ENCODE data around the gene LRRC8A. TPM values are rescaled to one million over a fixed set of nuclear protein-coding genes. Genes with fewer than 3 reads are reported as not detected.

Gene LRRC8A
- total and polyA plus RNA-seq, 2 of the 13 experiments (the other 11 are each of a cell fraction or from before 2014, with no cell fraction given), result 16.1 to 40.6 TPM

GRCh38 chr9:128881884-128882676 lies at the start of gene LRRC8A, which contains the start of gene KYAT1 (continued):
- TF ChIP-seq IKZF5 (CRISPR knock-in tag; IDR thresholded peaks at IDR 0.05), result peak; percentile 71; the same call in 1 of the 2 replicates
- no peak for TF ChIP-seq GPBP1L1 (CRISPR knock-in tag; IDR thresholded peaks at IDR 0.05)
- TF ChIP-seq CTCF (CRISPR knock-in tag; IDR thresholded peaks at IDR 0.05), result peak; percentile 36
- TF ChIP-seq ATM (IDR thresholded peaks at IDR 0.05; ENCODE audit: borderline replicate concordance), result no peak
- TF ChIP-seq KDM5A (IDR thresholded peaks at IDR 0.05; ENCODE audit: borderline replicate concordance, low read length), result peak; percentile 80
- peak; percentile 67 for TF ChIP-seq HNRNPK (IDR thresholded peaks at IDR 0.05; ENCODE audit: low read depth, low read length, poor library complexity, severe bottlenecking)
- TF ChIP-seq GATAD1 (CRISPR knock-in tag; IDR thresholded peaks at IDR 0.05), result peak; percentile 87
- 0 out of 2 replicates have a peak, but pooled peaks have one; percentile 11 for TF ChIP-seq SMYD3 (CRISPR knock-in tag; IDR thresholded peaks at IDR 0.05)
- peak; percentile 29; the same call in 1 of the 2 replicates for TF ChIP-seq SMAD3 (CRISPR knock-in tag; IDR thresholded peaks at IDR 0.05)
- peak; percentile 57 for TF ChIP-seq RAD21 (CRISPR knock-in tag; IDR thresholded peaks at IDR 0.05)
- 0 out of 2 replicates have a peak, but pooled peaks have one; percentile 26 for TF ChIP-seq PHF8 (CRISPR knock-in tag; IDR thresholded peaks at IDR 0.05)
- TF ChIP-seq ZNF772 (CRISPR knock-in tag; IDR thresholded peaks at IDR 0.05), result no peak; the same call in 1 of the 2 replicates
- TF ChIP-seq ZNF576 (CRISPR knock-in tag; IDR thresholded peaks at IDR 0.05), result no peak
- TF ChIP-seq ZNF33A (CRISPR knock-in tag; IDR thresholded peaks at IDR 0.05; ENCODE audit: borderline replicate concordance), result no peak
- TF ChIP-seq ZNF12 (CRISPR knock-in tag; IDR thresholded peaks at IDR 0.05), result no peak
- TF ChIP-seq KMT2B (CRISPR knock-in tag; IDR thresholded peaks at IDR 0.05), result peak; percentile 76
- peak; percentile 71; the same call in 1 of the 2 replicates for TF ChIP-seq ZNF580 (CRISPR knock-in tag; IDR thresholded peaks at IDR 0.05; ENCODE audit: borderline replicate concordance, low read depth)
- TF ChIP-seq RBFOX2 (IDR thresholded peaks at IDR 0.05; ENCODE audit: low read depth, low read length), result peak; percentile 79
- no peak for TF ChIP-seq KLF12 (CRISPR knock-in tag; IDR thresholded peaks at IDR 0.05; ENCODE audit: borderline replicate concordance)
- 0 out of 2 replicates have a peak, but pooled peaks have one; percentile 51 for TF ChIP-seq PRDM10 (CRISPR knock-in tag; IDR thresholded peaks at IDR 0.05; ENCODE audit: low read depth)
- no peak for TF ChIP-seq ZBTB42 (CRISPR knock-in tag; IDR thresholded peaks at IDR 0.05)
